ENCODE measurements around the gene MRGPRG.

GRCh38 chr11:3195251-3196160 lies 23.1 kb downstream of the MRGPRG start:
- TF ChIP-seq CTCF (IDR thresholded peaks at IDR 0.05; ENCODE audit: poor library complexity) (peak; percentile 34), EZH2 (IDR thresholded peaks at IDR 0.05; ENCODE audit: borderline replicate concordance) (no peak), EZH2phosphoT487 (IDR thresholded peaks at IDR 0.05; ENCODE audit: low read depth, severe bottlenecking, unreplicated experiment) (no peak)

All from hepatocyte (in vitro differentiated cells).